ENCODE results near the gene KRTAP5-5.
"Not testable (repeated sequence)": the region's sequence is repeated elsewhere in the genome, so short reads cannot be mapped to it uniquely, and the experiment has no call there.

KRTAP5-5 gene

GRCh38 chr11:1640076-1640946 is 10.7 kb downstream of the KRTAP5-5 start:
- DNase-seq (ENCODE audit: insufficient read length, low spot score) (peak; percentile 44), FAIRE-seq (no peak)

GRCh38 chr11:1641096-1641495 is 11.5 kb downstream of the KRTAP5-5 start:
- no peak for DNase-seq (ENCODE audit: insufficient read length, low spot score)
- no peak for FAIRE-seq

DNA sequence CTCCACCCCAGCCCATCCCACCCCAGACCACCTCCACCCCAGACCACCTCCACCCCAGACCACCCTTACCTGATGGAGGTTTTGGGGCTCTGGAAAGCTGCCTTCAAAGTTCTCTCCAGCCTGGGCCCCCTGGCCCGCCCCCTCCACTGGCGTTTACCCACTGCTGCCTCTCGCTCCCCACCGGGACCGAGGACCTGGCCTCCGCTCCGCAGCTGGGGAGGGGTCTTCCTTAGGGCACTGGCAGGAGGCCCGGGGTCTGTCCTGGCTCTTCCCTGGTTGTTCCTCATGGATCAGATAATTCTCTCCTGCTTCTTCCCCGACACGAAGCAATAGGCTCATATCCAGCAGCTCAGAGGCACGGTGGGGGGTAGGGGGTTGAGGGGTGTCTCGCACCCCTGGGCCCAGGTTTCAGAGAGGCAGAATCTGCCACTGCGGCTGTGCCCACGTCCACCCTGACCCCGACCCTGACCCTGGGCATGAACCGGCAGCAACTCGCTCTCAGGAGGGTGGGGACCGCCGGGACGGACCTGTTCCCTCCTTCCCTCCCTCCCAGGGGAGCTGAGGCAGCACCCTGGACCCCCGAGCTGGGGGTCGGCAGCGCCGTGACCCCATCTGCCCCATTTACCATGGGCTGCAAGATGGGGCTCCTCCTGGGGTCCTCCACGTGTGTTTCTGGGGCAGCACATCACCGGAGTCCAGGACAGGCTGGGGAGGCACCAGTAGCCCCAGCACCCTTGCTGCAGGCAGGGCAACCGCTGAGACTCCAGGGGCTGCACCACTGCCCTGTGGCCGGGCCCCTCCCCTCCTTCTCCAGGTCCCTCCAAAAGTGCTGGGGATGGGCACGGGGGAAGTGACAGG is 12.9 kb downstream of the KRTAP5-5 start:
- DNase-seq (ENCODE audit: insufficient read length, low spot score), result no peak
- no peak for FAIRE-seq

DNA sequence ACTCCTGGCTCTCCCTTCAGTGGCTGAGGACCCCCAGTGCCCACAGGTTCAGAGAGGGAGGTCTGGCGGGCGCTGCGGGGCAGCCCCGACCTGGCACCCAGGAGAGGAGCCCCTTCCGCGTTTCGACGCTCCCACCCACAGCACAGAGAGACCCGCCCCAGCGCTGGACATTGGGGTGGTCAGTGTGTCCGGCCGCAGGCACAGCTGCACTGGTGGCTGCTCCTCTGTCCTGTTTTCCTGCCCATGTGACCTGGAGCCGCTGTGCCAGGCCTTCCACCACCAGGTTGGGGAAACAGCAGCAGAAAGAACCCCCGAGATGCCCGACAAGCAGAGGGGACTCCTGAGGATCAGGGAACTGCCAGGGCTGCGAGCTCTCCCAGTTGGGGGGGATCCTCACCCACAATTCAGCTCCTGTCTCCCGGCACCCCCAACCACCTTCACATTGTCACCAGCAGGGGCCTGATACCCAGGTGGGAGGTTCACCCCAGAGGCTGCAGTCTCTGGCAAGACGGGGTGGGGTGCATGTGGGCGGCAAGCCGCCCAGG is 13.6 kb downstream of the KRTAP5-5 start:
- DNase-seq (ENCODE audit: insufficient read length, low spot score), result no peak

DNA sequence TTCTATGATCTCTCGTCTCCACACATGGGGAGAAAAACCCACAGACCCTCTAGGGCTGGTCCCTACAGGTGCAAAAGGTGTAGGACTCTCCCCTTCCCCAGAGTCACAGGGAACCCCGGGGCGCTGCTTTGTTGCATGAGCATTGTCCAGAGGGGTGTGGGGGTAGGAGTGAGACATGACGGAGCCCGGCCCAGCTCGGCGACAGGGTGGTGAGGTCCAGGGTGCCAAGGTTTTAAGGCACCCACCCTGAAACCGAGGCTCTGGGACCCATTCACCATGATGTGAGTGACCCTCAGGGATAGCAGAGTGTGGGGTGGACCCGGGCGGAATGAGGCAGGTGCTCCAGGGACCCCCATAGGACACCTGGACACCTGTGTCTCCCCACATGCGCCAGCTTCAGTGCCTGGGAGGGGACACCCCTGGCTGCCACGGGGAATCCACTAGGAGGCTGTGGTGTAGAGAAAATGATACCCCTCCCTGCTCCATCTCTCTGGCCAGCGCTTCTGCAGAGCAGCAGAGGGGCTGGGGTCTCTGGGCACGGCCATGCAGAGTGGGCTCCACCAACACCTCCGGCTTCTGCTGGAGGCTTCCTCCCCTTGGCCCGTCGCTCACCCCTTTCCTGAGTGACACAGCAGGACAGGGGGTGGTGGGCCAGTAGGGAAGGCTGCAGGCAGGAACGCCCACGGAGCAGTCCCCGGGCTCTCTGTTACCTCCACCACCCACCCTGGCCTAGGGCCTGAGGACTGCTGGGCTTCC is 15.2 kb downstream of the KRTAP5-5 start:
- DNase-seq (ENCODE audit: insufficient read length, low spot score), result no peak
- FAIRE-seq, result no peak

More for the DNA sequence above, 13.6 kb downstream of the KRTAP5-5 start:
- no peak for FAIRE-seq

GRCh38 chr11:1645357-1645821 is 15.8 kb downstream of the KRTAP5-5 start:
- no peak for FAIRE-seq
- no peak for DNase-seq (ENCODE audit: insufficient read length, low spot score)

GRCh38 chr11:1646540-1646939 is 17.0 kb downstream of the KRTAP5-5 start:
- DNase-seq (ENCODE audit: insufficient read length, low spot score); FAIRE-seq: not testable (repeated sequence)

- DNase-seq (ENCODE audit: insufficient read length, low spot score), result no peak
- no peak for FAIRE-seq
Measured at GRCh38 chr11:1647901-1648652, 18.5 kb downstream of the KRTAP5-5 start.

GRCh38 chr11:1648653-1649420 is 19.3 kb downstream of the KRTAP5-5 start:
- DNase-seq (ENCODE audit: insufficient read length, low spot score) (no peak), FAIRE-seq (no peak)

DNA sequence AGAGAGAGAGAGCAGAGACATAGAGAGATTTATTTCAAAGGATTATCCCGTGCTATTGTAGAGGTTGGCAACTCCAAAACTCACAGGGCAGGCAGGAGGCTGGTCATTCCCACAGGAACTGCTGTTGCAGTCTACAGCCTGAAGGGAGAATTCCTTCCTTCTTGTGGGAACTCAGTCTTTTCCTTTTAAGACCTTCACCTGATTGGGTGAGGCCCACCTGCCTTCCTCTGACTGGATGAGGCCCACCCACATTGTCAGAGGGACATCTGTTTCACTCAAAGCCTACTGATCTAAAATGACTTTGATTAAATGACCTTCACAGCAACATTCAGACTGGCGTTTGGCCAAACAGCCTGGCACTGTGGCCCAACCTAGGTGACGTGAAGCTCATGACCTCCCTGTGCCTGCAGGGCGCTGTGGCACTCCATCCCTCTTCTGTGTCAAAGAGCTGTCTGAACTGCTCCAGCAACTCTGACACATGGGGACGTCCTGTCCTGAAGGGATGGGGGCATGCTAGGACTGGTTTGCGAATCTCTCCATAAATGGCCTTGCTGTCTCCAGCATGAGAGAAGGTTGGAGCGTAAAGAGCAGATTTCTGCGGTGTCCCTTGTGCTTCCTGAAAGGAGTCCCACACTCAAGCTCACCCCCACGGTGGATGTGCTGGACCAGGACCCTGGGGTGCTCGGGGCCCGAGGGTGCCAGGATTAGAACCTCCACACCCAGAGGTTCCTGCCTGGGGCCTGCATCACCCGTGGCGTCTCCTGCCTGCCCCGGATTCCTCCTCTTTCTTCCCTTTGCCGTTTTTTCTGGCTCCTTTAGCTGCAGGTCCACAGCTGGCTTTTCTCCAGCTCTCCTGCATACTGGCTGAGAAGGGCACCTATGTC is 20.7 kb downstream of the KRTAP5-5 start:
- FAIRE-seq (no peak), DNase-seq (ENCODE audit: insufficient read length, low spot score) (no peak)

GRCh38 chr11:1650918-1651262 is 21.3 kb downstream of the KRTAP5-5 start:
- FAIRE-seq (no peak), DNase-seq (ENCODE audit: insufficient read length, low spot score) (no peak)

DNA sequence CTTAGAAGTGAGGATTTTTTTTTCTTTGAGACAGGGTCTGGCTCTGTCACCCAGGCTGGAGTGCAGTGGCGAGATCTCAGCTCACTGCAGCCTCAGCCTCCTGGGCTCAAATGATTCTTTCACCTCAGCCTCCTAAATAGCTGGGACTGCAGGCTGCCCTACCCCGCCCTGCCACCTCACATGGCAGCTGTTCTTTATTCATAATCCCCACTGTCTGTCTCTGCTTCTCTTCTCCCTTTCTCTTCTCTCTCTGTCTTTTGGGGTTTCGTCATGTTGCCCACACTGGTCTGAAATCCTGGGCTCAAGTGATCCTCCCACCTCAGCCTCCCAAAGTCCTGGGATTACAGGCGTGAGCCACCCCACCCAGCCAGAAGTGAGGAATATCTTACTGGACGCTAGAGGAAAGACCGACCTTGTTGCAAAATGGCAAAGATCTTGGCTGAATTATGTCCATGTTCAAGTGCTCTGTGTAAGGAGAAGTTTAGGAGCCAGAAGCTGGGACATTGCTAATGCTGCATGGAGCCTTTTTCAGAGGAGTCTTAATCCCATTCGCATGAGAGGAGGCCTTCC is 21.9 kb downstream of the KRTAP5-5 start:
- DNase-seq (ENCODE audit: insufficient read length, low spot score) (no peak), FAIRE-seq (no peak)

GRCh38 chr11:1652026-1652425 is 22.5 kb downstream of the KRTAP5-5 start:
- no peak for FAIRE-seq
- DNase-seq (ENCODE audit: insufficient read length, low spot score), result no peak

DNA sequence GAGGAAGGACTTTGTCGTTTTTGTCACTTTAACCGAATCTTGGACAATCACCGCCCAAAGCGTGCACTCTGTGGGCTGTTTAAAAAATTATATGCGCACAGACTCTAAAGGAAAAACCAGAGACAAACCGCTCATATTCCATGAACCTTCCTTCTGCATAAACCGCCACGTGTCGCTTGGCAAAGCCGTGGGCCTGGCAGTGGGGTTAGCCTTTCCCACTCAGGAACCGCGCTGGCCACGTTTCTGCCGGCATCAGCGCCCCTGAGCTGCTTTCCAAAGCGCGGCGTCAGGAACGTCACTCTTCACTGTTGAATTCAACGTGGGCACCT is 22.8 kb downstream of the KRTAP5-5 start:
- DNase-seq (ENCODE audit: insufficient read length, low spot score) (no peak), FAIRE-seq (no peak)

- peak; percentile 93 for DNase-seq (ENCODE audit: insufficient read length, low spot score)
- FAIRE-seq, result peak; percentile 66
Measured at GRCh38 chr11:1652771-1653540, 23.4 kb downstream of the KRTAP5-5 start.

DNA sequence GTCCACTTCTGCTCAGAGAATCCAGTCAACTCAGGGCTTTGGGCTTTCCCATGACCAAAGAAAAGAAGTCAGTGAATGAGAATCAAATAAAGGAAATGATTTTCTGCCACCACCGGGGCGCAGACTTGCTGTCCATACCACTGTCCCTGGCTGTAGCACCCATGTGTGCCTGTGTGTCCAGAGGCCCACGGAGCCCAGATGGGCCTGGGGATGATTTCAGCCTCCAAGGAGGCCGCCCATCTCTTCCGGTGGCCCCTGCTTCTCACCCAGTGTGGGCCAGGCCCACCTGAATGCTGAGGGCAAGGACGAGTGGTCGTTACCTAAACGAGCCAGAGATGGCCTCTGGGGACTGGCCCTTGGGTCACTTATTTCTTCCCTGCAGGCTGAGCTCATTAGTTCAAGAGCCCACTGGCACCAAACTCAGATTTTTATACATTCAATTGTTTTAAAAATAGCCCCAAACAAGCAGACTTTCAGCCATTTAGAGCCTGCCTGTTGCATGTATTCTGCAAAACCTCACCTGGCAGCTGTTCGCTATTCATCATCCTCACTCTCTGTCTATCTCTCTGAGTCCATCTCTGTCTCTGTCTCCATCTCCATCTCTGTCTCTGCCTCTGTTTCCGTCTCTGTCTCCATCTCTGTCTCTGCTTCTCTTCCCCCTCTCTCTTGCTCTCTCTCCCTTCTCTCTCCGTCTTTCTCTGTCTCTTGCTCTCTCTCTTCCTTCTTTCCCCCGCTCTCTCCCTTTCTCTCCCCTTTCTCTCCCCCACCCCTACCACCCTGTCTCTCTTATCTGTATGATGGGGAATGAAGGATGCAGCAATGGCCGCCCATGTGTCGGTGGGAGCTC is 24.2 kb downstream of the KRTAP5-5 start:
- FAIRE-seq (no peak), DNase-seq (ENCODE audit: insufficient read length, low spot score) (no peak)

All from GM19239 (cell line).